WTC11 (cell line): ENCODE data around the gene TOX2. TPM values are rescaled to one million over a fixed set of nuclear protein-coding genes. Genes with fewer than 3 reads are reported as not detected.

ENCODE experiments used
- ATAC-seq: fragments of 200-7000 bp; cut with Tn5 transposase; 2 replicates; pipeline ENCODE4 v1.10.0; 2021; ENCODE audit warnings: mild to moderate bottlenecking, moderate library complexity
- CTCF ChIA-PET: fragments of 300-600 bp; sonication (Branson Sonifier 250); formaldehyde crosslinking; loops from one replicate; lab custom pipeline; 2021; ENCODE audit warnings: antibody characterized with exemption; lab: Charles Lee
- POLR2A ChIA-PET: fragments of 350-600 bp; sonication (Branson Sonifier 250); formaldehyde crosslinking; loops from one replicate; lab custom pipeline; 2021; ENCODE audit warnings: antibody characterized with exemption; lab: Charles Lee
- DNase-seq: peaks from one replicate; pipeline ENCODE4 v3.0.0; 2021; ENCODE audit warnings: low spot score
- H3K27ac Mint-ChIP-seq: 2 replicates; pipeline ENCODE4 v1.8.0; 2021; ENCODE audit warnings: mixed read lengths
- H3K27me3 Mint-ChIP-seq: 2 replicates; pipeline ENCODE4 v1.8.0; 2021; ENCODE audit warnings: low read depth, mild to moderate bottlenecking, moderate library complexity, mixed read lengths
- H3K36me3 Mint-ChIP-seq: 2 replicates; pipeline ENCODE4 v1.8.0; 2021; ENCODE audit warnings: mixed read lengths
- H3K4me1 Mint-ChIP-seq: 2 replicates; pipeline ENCODE4 v1.8.0; 2022; ENCODE audit warnings: mixed read lengths
- H3K4me3 Mint-ChIP-seq: 2 replicates; pipeline ENCODE4 v1.8.0; 2021; ENCODE audit warnings: mild to moderate bottlenecking, moderate library complexity, mixed read lengths
- H3K9me3 Mint-ChIP-seq: 2 replicates; pipeline ENCODE4 v1.8.0; 2021; ENCODE audit warnings: mixed read lengths
- AR ChIP-seq: fragments of 250-450 bp; sonication (Bioruptor Pico); IDR thresholded peaks from 2 replicates; pipeline ENCODE4 v1.9.0; 2021; ENCODE audit warnings: mild to moderate bottlenecking
- ATF6 ChIP-seq: sonication (generic); formaldehyde crosslinking; IDR thresholded peaks from 2 replicates; pipeline ENCODE4 v1.8.1; 2023; ENCODE audit warnings: mild to moderate bottlenecking, missing genetic modification reagents
- FOXK1 ChIP-seq: sonication (generic); formaldehyde crosslinking; IDR thresholded peaks from 2 replicates; pipeline ENCODE4 v1.8.0; 2022; ENCODE audit warnings: mild to moderate bottlenecking, moderate library complexity, missing genetic modification reagents
- PRRX2 ChIP-seq: fragments of 250-450 bp; sonication (Bioruptor Pico); IDR thresholded peaks from 2 replicates; pipeline ENCODE4 v1.8.0; 2021; ENCODE audit warnings: mild to moderate bottlenecking
- SMAD3 ChIP-seq: sonication (generic); formaldehyde crosslinking; IDR thresholded peaks from 2 replicates; pipeline ENCODE4 v1.8.0; 2022; ENCODE audit warnings: missing genetic modification reagents, mild to moderate bottlenecking, borderline replicate concordance
- SMAD4 ChIP-seq: sonication (generic); formaldehyde crosslinking; IDR thresholded peaks from 2 replicates; pipeline ENCODE4 v1.8.0; 2022; ENCODE audit warnings: mild to moderate bottlenecking, missing genetic modification reagents
- SP1 ChIP-seq: sonication (generic); formaldehyde crosslinking; conservative IDR thresholded peaks from 2 replicates; pipeline ENCODE4 v1.8.1; 2022; ENCODE audit warnings: missing genetic modification reagents
- ZNF423 ChIP-seq: fragments of 250-450 bp; sonication (Bioruptor Pico); IDR thresholded peaks from 2 replicates; pipeline ENCODE4 v2.1.2; 2022; ENCODE audit warnings: mild to moderate bottlenecking, moderate library complexity
- total RNA-seq: library from RNA; stranded (reverse); gene quantifications from 3 replicates; pipeline ENCODE4 v1.2.3, GENCODE V29; 2021
- TF ChIP-seq, protein P1 (sequence below): sonication (generic); formaldehyde crosslinking; IDR thresholded peaks from 2 replicates; pipeline ENCODE4 v1.8.1; 2022; ENCODE audit warnings: mild to moderate bottlenecking, missing genetic modification reagents, moderate library complexity, borderline replicate concordance
- TF ChIP-seq, protein P2 (sequence below): sonication (generic); formaldehyde crosslinking; IDR thresholded peaks from 2 replicates; pipeline ENCODE4 v1.8.0; 2023; ENCODE audit warnings: missing genetic modification reagents, mild to moderate bottlenecking, borderline replicate concordance
- TF ChIP-seq, protein P3 (sequence below): sonication (generic); formaldehyde crosslinking; IDR thresholded peaks from 2 replicates; pipeline ENCODE4 v1.8.0; 2022; ENCODE audit warnings: mild to moderate bottlenecking, missing genetic modification reagents

Gene TOX2
- total RNA-seq, 1 experiment from 2014 or later, result 3.4 TPM

DNA sequence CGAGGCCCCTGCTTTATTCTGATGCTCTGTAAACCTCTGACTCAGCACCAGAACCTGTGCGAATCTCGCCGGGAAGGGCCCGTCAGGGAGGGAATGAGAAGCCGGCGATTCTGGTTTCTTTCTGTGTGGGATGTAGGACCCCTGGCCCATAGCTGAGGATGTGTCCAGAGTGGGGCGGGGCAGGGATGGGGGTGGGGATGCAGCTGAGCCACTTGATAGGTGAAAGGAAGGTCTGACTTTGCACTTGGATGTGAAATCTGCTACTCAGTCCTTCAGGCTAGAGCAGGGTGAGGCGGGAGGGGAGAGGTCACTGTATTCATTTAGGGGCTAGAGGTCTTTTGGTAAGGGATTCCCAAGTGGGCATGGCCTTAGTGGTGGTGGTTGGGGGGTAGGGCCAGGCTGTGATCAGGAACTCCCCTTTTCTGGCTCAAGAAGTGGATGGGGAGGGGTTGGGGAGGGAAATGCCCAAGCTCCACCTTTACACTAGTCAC is 2.3 kb downstream of the TOX2 start:
- Mint-ChIP-seq H3K4me1 (peaks cover 13% of the 10 kb centered on the region), H3K36me3 (no peaks in the 10 kb centered on the region)
- POLR2A ChIA-PET, result no interaction called here

GRCh38 chr20:43917380-43917779 is 2.7 kb downstream of the TOX2 start:
- H3K27me3 Mint-ChIP-seq, result peaks cover 59% of the 10 kb centered on the region
- H3K9me3 Mint-ChIP-seq, result peaks cover 11% of the 10 kb centered on the region
- no peak for ATAC-seq
- no peak for DNase-seq
- no peaks in the 10 kb centered on the region for H3K36me3 Mint-ChIP-seq
- no peak overlapping the region for H3K4me3 Mint-ChIP-seq
- TF ChIP-seq ATF6 (CRISPR knock-in tag) (no peak), SMAD4 (CRISPR knock-in tag) (no peak), SMAD3 (CRISPR knock-in tag) (no peak), SP1 (CRISPR knock-in tag) (no peak), PRRX2 (CRISPR knock-in tag) (no peak)
- TF ChIP-seq, protein P1, sequence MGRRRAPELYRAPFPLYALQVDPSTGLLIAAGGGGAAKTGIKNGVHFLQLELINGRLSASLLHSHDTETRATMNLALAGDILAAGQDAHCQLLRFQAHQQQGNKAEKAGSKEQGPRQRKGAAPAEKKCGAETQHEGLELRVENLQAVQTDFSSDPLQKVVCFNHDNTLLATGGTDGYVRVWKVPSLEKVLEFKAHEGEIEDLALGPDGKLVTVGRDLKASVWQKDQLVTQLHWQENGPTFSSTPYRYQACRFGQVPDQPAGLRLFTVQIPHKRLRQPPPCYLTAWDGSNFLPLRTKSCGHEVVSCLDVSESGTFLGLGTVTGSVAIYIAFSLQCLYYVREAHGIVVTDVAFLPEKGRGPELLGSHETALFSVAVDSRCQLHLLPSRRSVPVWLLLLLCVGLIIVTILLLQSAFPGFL, result no peak
- TF ChIP-seq, protein P2, sequence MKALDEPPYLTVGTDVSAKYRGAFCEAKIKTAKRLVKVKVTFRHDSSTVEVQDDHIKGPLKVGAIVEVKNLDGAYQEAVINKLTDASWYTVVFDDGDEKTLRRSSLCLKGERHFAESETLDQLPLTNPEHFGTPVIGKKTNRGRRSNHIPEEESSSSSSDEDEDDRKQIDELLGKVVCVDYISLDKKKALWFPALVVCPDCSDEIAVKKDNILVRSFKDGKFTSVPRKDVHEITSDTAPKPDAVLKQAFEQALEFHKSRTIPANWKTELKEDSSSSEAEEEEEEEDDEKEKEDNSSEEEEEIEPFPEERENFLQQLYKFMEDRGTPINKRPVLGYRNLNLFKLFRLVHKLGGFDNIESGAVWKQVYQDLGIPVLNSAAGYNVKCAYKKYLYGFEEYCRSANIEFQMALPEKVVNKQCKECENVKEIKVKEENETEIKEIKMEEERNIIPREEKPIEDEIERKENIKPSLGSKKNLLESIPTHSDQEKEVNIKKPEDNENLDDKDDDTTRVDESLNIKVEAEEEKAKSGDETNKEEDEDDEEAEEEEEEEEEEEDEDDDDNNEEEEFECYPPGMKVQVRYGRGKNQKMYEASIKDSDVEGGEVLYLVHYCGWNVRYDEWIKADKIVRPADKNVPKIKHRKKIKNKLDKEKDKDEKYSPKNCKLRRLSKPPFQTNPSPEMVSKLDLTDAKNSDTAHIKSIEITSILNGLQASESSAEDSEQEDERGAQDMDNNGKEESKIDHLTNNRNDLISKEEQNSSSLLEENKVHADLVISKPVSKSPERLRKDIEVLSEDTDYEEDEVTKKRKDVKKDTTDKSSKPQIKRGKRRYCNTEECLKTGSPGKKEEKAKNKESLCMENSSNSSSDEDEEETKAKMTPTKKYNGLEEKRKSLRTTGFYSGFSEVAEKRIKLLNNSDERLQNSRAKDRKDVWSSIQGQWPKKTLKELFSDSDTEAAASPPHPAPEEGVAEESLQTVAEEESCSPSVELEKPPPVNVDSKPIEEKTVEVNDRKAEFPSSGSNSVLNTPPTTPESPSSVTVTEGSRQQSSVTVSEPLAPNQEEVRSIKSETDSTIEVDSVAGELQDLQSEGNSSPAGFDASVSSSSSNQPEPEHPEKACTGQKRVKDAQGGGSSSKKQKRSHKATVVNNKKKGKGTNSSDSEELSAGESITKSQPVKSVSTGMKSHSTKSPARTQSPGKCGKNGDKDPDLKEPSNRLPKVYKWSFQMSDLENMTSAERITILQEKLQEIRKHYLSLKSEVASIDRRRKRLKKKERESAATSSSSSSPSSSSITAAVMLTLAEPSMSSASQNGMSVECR, result no peak
- TF ChIP-seq, protein P3, sequence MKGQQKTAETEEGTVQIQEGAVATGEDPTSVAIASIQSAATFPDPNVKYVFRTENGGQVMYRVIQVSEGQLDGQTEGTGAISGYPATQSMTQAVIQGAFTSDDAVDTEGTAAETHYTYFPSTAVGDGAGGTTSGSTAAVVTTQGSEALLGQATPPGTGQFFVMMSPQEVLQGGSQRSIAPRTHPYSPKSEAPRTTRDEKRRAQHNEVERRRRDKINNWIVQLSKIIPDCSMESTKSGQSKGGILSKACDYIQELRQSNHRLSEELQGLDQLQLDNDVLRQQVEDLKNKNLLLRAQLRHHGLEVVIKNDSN, result no peak
- TF ChIP-seq, all 79 proteins: peak for 0
- no peak overlapping the region for H3K27ac Mint-ChIP-seq
- H3K4me1 Mint-ChIP-seq, result peaks cover 13% of the 10 kb centered on the region
- ChIA-PET CTCF (no interaction called here), POLR2A (no interaction called here)

More for the DNA sequence above, 2.3 kb downstream of the TOX2 start:
- peaks cover 16% of the 10 kb centered on the region for H3K9me3 Mint-ChIP-seq
- CTCF ChIA-PET, result no interaction called here
- DNase-seq (no peak), ATAC-seq (no peak)
- TF ChIP-seq ZNF423 (no peak), FOXK1 (CRISPR knock-in tag) (no peak), AR (CRISPR knock-in tag) (no peak), SMAD4 (CRISPR knock-in tag) (no peak)
- no peak overlapping the region for H3K27ac Mint-ChIP-seq
- H3K4me3 Mint-ChIP-seq, result peak overlapping the region; percentile 77
- peaks cover 64% of the 10 kb centered on the region for H3K27me3 Mint-ChIP-seq
